ENCODE measurements around the gene SMAD3. TPM values are rescaled to one million over a fixed set of nuclear protein-coding genes. Genes with fewer than 3 reads are reported as not detected.

Gene SMAD3
- total and polyA plus RNA-seq, 2 of the 4 experiments (the other 2 are of a cell fraction) = 71.0 to 177 TPM

- TF ChIP-seq RCOR1 (IDR thresholded peaks at IDR 0.05; ENCODE audit: insufficient replicate concordance, low read length) (no peak), BHLHE40 (IDR thresholded peaks at IDR 0.05; ENCODE audit: low read depth, low read length) (no peak)
Measured at GRCh38 chr15:67196672-67197363, 131.4 kb downstream of the SMAD3 start (continued).

- dilution Hi-C loops (cut with HindIII; ENCODE audit: low sequenced_read_pairs, unreplicated experiment) = no loop called here
- TF ChIP-seq MXI1 (IDR thresholded peaks at IDR 0.05; ENCODE audit: borderline replicate concordance, low read depth, low read length) (no peak), MAFK (IDR thresholded peaks at IDR 0.05; ENCODE audit: low read depth, low read length) (no peak), CHD1 (IDR thresholded peaks at IDR 0.05; ENCODE audit: low read depth, low read length) (no peak), NFE2L2 (IDR thresholded peaks at IDR 0.05; ENCODE audit: low read depth, low read length) (no peak), SMC3 (IDR thresholded peaks at IDR 0.05; ENCODE audit: low read depth, low read length) (0 out of 2 replicates have a peak, but pooled peaks have one; percentile 3)
- Histone ChIP-seq H4K20me1 (ENCODE audit: insufficient read depth, low read length) (peaks cover 22% of the 10 kb centered on the region; the same call in 1 of the 2 replicates), H3K18ac (ENCODE audit: low read depth, low read length) (no peak overlapping the region), H3K4me2 (ENCODE audit: low read depth, low read length) (no peak overlapping the region), H2AK9ac (replicated peaks; ENCODE audit: low read depth, low read length, poor library complexity) (peak overlapping the region; percentile 7), H3K14ac (replicated peaks; ENCODE audit: low read depth, low read length) (peak overlapping the region; percentile 45), H4K5ac (ENCODE audit: low read depth, low read length) (no peak overlapping the region; the same call in 1 of the 2 replicates), H3K4ac (ENCODE audit: low read depth, low read length) (peak overlapping the region; percentile 59), H3K56ac (ENCODE audit: extremely low read depth, insufficient read depth, low read length) (no peak overlapping the region), H3K9me3 (ENCODE audit: control insufficient read depth, insufficient read depth, low read length) (no peaks in the 10 kb centered on the region), H2BK20ac (ENCODE audit: low read depth, low read length) (peak overlapping the region; percentile 9; the same call in 1 of the 2 replicates), H2AFZ (replicated peaks; ENCODE audit: low read length, poor library complexity) (peak overlapping the region; percentile 27), H3K23ac (ENCODE audit: low read depth, low read length) (peak overlapping the region; percentile 69), H2AK5ac (ENCODE audit: low read depth, low read length) (peak overlapping the region; percentile 88; the same call in 1 of the 2 replicates), H2BK5ac (ENCODE audit: low read depth, low read length, poor library complexity, severe bottlenecking) (peak overlapping the region; percentile 82), H3K4me3 (ENCODE audit: insufficient read depth, low read depth, low read length) (no peak overlapping the region), H3K36me3 (ENCODE audit: control insufficient read depth, insufficient read depth, low read length) (peaks cover 24% of the 10 kb centered on the region), H2BK15ac (ENCODE audit: low read depth, low read length) (peak overlapping the region; percentile 8; the same call in 1 of the 3 replicates), H4K8ac (ENCODE audit: low read depth in 2 of 2, low read length in 2 of 2) (peak overlapping the region in 1 of 2 experiments; percentile 86; a peak in 2 of 4 replicates), H3K9me1 (ENCODE audit: insufficient read depth, low read length) (peaks cover 54% of the 10 kb centered on the region), H3K27ac (ENCODE audit: insufficient read depth, low read length) (peak overlapping the region; percentile 61), H3K9ac (ENCODE audit: low read depth, low read length) (no peak overlapping the region), H3K27me3 (ENCODE audit: control insufficient read depth, insufficient read depth, low read length) (no peaks in the 10 kb centered on the region), H2BK120ac (ENCODE audit: low read depth, low read length) (peak overlapping the region; percentile 21), H3K79me1 (ENCODE audit: low read depth in 1 of 2, low read length in 2 of 2) (peaks cover 4 to 45% of the 10 kb centered on the region in 2 experiments; a peak in 3 of 4 replicates), H4K91ac (ENCODE audit: insufficient read depth, low read depth, low read length) (peak overlapping the region; percentile 69), H3K4me1 (ENCODE audit: control insufficient read depth, insufficient read depth, low read length) (peaks cover 38% of the 10 kb centered on the region)
- in situ Hi-C loops (cut with MboI; ENCODE audit: low sequenced_read_pairs) = loop anchor here (10.0 kb wide), 1 partner anchor 253 kb away; no protein-coding TSS in a partner anchor
- intact Hi-C loops (cut with micrococcal nuclease) = loop anchor here (5.0 kb wide), 1 partner anchor 640 kb away; no protein-coding TSS in a partner anchor
- WGBS, 2 experiments (ENCODE audit: extremely low coverage in 2 of 2, insufficient read length in 1 of 2) = 89% methylated on average over 2 of the region's 2 CpGs; no CpG with 5 or more reads in 1 of the 2 experiments
- DNase-seq = no peak
- ChIA-PET CTCF (interaction anchor here (0.6 kb wide), 1 partner anchor 291 kb away, joined by 3 read pairs; no protein-coding TSS in a partner anchor), POLR2A (ENCODE audit: unreplicated experiment) (no interaction called here)
- no TSS peak for BruUV-seq (replicated peaks)
- ATAC-seq (ENCODE audit: low read depth) = peak; percentile 15
Measured at GRCh38 chr15:67197364-67197695, 131.9 kb downstream of the SMAD3 start.
